ENCODE data around the gene TP73. TPM values are rescaled to one million over a fixed set of nuclear protein-coding genes. Genes with fewer than 3 reads are reported as not detected.

TP73 gene
- total RNA-seq, 3 donors from 2014 or later (not counting 1 experiment from before 2014, with no cell fraction given) = 0.28 to 0.50 (median 0.39) TPM

GRCh38 chr1:3671371-3672180, 19.3 kb downstream of the TP73 start:
- Histone ChIP-seq H3K27me3 (ENCODE audit: control insufficient read depth, insufficient read depth, low read length) (no peaks in the 10 kb centered on the region), H3K4me1 (ENCODE audit: control insufficient read depth, insufficient read depth, low read length) (peaks cover 27% of the 10 kb centered on the region)
- intact Hi-C loops (cut with micrococcal nuclease) = no loop called here

GRCh38 chr1:3672231-3672970, 20.1 kb downstream of the TP73 start:
- intact Hi-C loops (cut with micrococcal nuclease) = no loop called here
- peaks cover 4 to 10% of the 10 kb centered on the region in 2 donors for H3K27me3 Mint-ChIP-seq (ENCODE audit: low read depth in 2 of 2)

More at GRCh38 chr1:3671371-3672180, 19.3 kb downstream of the TP73 start:
- H3K36me3 Mint-ChIP-seq = no peaks in the 10 kb centered on the region
- ATAC-seq = no peak
- TF ChIP-seq CTCF (IDR thresholded peaks at IDR 0.05) = no peak
- H3K27ac Mint-ChIP-seq = no peak overlapping the region
- H3K4me3 Mint-ChIP-seq = no peak overlapping the region
- no peaks in the 10 kb centered on the region for H3K9me3 Mint-ChIP-seq
- no peak for DNase-seq
- peaks cover 7 to 10% of the 10 kb centered on the region in 2 donors for H3K27me3 Mint-ChIP-seq (ENCODE audit: low read depth in 2 of 2)
- H3K4me1 Mint-ChIP-seq = peaks cover 0 to 4% of the 10 kb centered on the region in 2 donors
- no peak overlapping the region for H3K27ac ChIP-seq (ENCODE audit: low read length)
- H3K36me3 ChIP-seq (ENCODE audit: control insufficient read depth, insufficient read depth, low read length) = no peaks in the 10 kb centered on the region
- no peak overlapping the region for H3K4me3 ChIP-seq (ENCODE audit: low read length)
- no peaks in the 10 kb centered on the region for H3K9me3 ChIP-seq (ENCODE audit: control insufficient read depth, insufficient read depth, low read length)
- WGBS (ENCODE audit: insufficient coverage) = 84% methylated on average over 29 of the region's 29 CpGs

GRCh38 chr1:3672971-3673361, 20.6 kb downstream of the TP73 start:
- Histone ChIP-seq H3K27me3 (ENCODE audit: control insufficient read depth, insufficient read depth, low read length) (no peaks in the 10 kb centered on the region), H3K9me3 (ENCODE audit: control insufficient read depth, insufficient read depth, low read length) (no peaks in the 10 kb centered on the region), H3K36me3 (ENCODE audit: control insufficient read depth, insufficient read depth, low read length) (no peaks in the 10 kb centered on the region), H3K27ac (ENCODE audit: low read length) (no peak overlapping the region), H3K4me1 (ENCODE audit: control insufficient read depth, insufficient read depth, low read length) (peaks cover 27% of the 10 kb centered on the region), H3K4me3 (ENCODE audit: low read length) (no peak overlapping the region)
- Mint-ChIP-seq H3K27ac (no peak overlapping the region), H3K36me3 (no peaks in the 10 kb centered on the region), H3K27me3 (ENCODE audit: low read depth in 2 of 2) (peaks cover 4 to 7% of the 10 kb centered on the region in 2 donors), H3K9me3 (no peaks in the 10 kb centered on the region), H3K4me1 (peaks cover 0 to 14% of the 10 kb centered on the region in 2 donors), H3K4me3 (no peak overlapping the region)
- ATAC-seq (no peak), DNase-seq (no peak)
- TF ChIP-seq CTCF (IDR thresholded peaks at IDR 0.05) = no peak
- 87% methylated on average over 17 of the region's 17 CpGs for WGBS (ENCODE audit: insufficient coverage)
- intact Hi-C loops (cut with micrococcal nuclease) = no loop called here

More at GRCh38 chr1:3672231-3672970, 20.1 kb downstream of the TP73 start:
- Histone ChIP-seq H3K27me3 (ENCODE audit: control insufficient read depth, insufficient read depth, low read length) (no peaks in the 10 kb centered on the region), H3K9me3 (ENCODE audit: control insufficient read depth, insufficient read depth, low read length) (no peaks in the 10 kb centered on the region), H3K4me1 (ENCODE audit: control insufficient read depth, insufficient read depth, low read length) (peaks cover 27% of the 10 kb centered on the region), H3K36me3 (ENCODE audit: control insufficient read depth, insufficient read depth, low read length) (no peaks in the 10 kb centered on the region), H3K4me3 (ENCODE audit: low read length) (no peak overlapping the region), H3K27ac (ENCODE audit: low read length) (no peak overlapping the region)
- DNase-seq (no peak), ATAC-seq (no peak)
- Mint-ChIP-seq H3K4me1 (peaks cover 0 to 9% of the 10 kb centered on the region in 2 donors), H3K36me3 (no peaks in the 10 kb centered on the region), H3K27ac (no peak overlapping the region), H3K9me3 (no peaks in the 10 kb centered on the region), H3K4me3 (no peak overlapping the region)
- TF ChIP-seq CTCF (IDR thresholded peaks at IDR 0.05) = no peak
- WGBS (ENCODE audit: insufficient coverage) = 73% methylated on average over 21 of the region's 21 CpGs

Data from natural killer cell (primary cell).